Neuron (in vitro differentiated cells): ENCODE results near the gene DDAH1.

Experiments
- H2AFZ ChIP-seq: one replicate; pipeline ENCODE4 v1.6.1; 2013; ENCODE audit warnings: low read depth, mild to moderate bottlenecking, inconsistent platforms, low read length, moderate library complexity
- H3K27me3 ChIP-seq: one replicate; pipeline ENCODE4 v1.6.1; 2013; ENCODE audit warnings: low read length; ENCODE audit not compliant: insufficient read depth
- H3K36me3 ChIP-seq: one replicate; pipeline ENCODE4 v1.6.1; 2013; ENCODE audit warnings: low read length; ENCODE audit not compliant: insufficient read depth
- H3K4me1 ChIP-seq: one replicate; pipeline ENCODE4 v1.6.1; 2013; ENCODE audit warnings: low read length; ENCODE audit not compliant: insufficient read depth
- H3K4me3 ChIP-seq: 2 replicates; pipeline ENCODE4 v1.5.1; 2013; ENCODE audit warnings: mild to moderate bottlenecking, low read length, moderate library complexity
- H3K9me3 ChIP-seq: one replicate; pipeline ENCODE4 v1.6.1; 2013; ENCODE audit warnings: low read length

The DDAH1 gene

DNA sequence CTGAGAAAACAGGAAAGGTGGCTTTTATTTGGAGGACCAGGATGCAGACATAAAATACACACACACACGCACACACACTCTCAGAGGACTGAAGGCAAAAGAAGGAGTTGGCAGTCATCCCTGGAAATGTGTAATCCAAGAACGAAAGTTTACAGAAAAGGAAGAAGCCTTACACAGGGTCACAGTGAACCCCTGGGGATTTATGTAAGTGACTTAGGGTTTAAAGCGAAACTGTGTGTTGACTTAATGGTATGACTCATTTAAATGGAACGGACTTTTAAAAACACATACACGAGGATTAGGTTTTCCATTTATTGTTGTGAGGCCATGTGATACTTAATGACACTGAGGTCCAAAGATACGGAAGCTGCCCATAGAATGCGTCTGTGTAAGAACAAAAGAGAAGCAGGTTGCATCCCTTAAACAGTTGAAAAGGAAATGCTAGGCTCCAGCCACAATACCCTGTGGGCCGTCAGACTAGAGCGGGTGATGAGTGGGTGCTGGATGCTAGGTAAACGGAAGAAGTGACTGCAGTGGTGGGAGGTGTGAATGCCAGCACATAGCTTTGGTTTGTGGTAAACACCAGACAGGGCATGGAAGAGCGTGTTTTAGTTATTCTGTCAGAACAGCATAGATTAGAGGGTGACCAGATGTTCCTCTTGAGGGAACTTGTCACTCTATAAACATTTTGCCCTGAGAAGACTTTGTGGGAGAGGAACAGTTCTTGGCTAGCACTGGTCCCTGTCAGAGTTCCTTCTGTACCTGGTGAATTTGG, 166.9 kb downstream of the DDAH1 start:
- Histone ChIP-seq H3K27me3 (no peaks in the 10 kb centered on the region), H3K4me1 (no peaks in the 10 kb centered on the region), H3K4me3 (no peak overlapping the region), H3K9me3 (no peaks in the 10 kb centered on the region), H3K36me3 (no peaks in the 10 kb centered on the region), H2AFZ (no peak overlapping the region)

GRCh38 chr1:85297538-85297854, 167.5 kb downstream of the DDAH1 start:
- no peaks in the 10 kb centered on the region for H3K27me3 ChIP-seq
- H3K4me3 ChIP-seq: no peak overlapping the region
- no peak overlapping the region for H2AFZ ChIP-seq
- H3K9me3 ChIP-seq: no peaks in the 10 kb centered on the region
- H3K4me1 ChIP-seq: no peaks in the 10 kb centered on the region
- no peaks in the 10 kb centered on the region for H3K36me3 ChIP-seq

DNA sequence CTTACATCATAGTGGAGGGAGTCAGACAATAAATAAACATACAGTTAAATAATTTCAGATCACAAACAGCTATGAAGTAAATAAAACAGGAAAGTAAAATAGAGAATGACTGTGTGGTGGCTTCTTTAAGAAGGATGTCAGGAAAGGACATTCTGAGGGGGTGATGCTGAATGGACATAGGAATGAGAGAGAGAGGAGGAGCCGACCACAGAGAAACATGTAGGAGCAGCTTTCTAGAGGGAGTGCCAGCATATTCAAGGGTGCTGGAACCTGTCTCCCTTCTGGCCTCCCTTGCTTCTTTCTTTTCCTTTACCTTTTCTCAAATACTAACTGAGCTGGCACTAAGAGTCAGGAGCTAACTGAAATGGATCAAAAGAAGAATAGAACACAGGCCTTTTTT, 168.0 kb downstream of the DDAH1 start:
- Histone ChIP-seq H2AFZ (no peak overlapping the region), H3K9me3 (no peaks in the 10 kb centered on the region), H3K36me3 (no peaks in the 10 kb centered on the region), H3K4me1 (no peaks in the 10 kb centered on the region), H3K4me3 (no peak overlapping the region), H3K27me3 (no peaks in the 10 kb centered on the region)

DNA sequence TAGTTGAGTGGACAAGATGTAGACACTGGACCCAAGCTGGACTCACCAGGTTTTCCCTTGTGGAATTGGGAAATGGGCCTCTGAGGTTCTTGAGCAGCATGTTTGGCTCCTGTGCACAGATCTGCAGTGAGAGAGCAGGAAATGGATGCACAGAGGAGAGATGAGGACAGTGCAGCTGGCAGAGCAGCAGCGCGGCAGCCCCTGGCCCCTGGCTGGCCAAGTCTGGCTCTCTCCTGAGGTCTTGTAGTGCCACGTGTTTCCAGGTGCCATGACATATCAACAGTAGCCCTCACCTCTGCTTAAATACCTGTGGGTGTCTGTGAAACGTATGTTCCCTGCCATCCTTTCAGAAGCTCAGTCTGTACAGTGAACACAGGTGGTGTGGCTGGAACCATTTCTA, 169.3 kb downstream of the DDAH1 start:
- Histone ChIP-seq H3K36me3 (no peaks in the 10 kb centered on the region), H3K27me3 (no peaks in the 10 kb centered on the region), H2AFZ (no peak overlapping the region), H3K4me3 (no peak overlapping the region), H3K4me1 (no peaks in the 10 kb centered on the region), H3K9me3 (no peaks in the 10 kb centered on the region)

DNA sequence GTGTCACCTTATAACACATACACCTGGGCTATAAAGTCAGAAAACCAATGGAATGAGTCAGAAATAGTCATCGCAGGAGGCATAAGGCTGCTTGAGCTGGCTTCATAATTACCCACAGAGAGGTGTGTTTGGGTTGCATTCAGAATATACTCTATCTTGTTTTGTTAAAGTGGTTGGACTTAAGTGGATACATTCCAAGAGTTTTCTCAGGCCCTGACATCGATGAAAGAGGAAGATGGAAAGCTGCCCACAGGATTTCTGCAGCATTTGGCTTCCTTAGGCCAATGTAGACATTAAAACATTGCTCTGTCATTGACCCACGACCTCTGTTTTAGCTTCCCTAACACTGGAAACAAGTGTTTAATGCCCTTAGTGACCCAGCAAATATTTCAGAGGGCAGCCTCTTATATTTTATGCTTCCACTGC, 169.9 kb downstream of the DDAH1 start:
- Histone ChIP-seq H3K4me1 (no peaks in the 10 kb centered on the region), H3K4me3 (no peak overlapping the region), H3K9me3 (no peaks in the 10 kb centered on the region), H3K36me3 (no peaks in the 10 kb centered on the region), H2AFZ (no peak overlapping the region), H3K27me3 (no peaks in the 10 kb centered on the region)

DNA sequence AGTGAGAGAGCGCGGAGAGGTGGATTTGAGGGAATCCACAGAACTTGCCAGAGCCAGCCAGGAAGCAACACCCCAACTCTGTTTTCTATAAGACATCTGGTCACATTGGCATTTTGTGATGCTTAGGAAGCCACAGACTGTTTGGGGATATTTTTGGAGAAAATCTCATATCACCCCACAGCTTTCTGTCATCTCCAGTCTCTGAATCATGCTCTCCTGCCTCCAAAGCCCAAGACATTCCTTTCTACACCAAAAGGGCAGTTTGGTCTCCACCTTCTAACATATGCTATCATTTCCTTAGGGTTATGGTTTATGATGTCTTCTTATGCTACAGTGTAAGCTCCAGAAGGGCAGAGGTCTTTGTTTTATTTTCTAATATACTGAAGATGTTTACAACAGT, 174.1 kb downstream of the DDAH1 start:
- Histone ChIP-seq H2AFZ (no peak overlapping the region), H3K9me3 (no peaks in the 10 kb centered on the region), H3K36me3 (no peaks in the 10 kb centered on the region), H3K4me1 (no peaks in the 10 kb centered on the region), H3K27me3 (no peaks in the 10 kb centered on the region), H3K4me3 (no peak overlapping the region)

- no peaks in the 10 kb centered on the region for H3K36me3 ChIP-seq
- H3K4me3 ChIP-seq: no peak overlapping the region
- H3K4me1 ChIP-seq: no peaks in the 10 kb centered on the region
- no peaks in the 10 kb centered on the region for H3K27me3 ChIP-seq
- no peak overlapping the region for H2AFZ ChIP-seq
- no peaks in the 10 kb centered on the region for H3K9me3 ChIP-seq
These were observed 175.1 kb downstream of the DDAH1 start for GRCh38 chr1:85289848-85290335.

DNA sequence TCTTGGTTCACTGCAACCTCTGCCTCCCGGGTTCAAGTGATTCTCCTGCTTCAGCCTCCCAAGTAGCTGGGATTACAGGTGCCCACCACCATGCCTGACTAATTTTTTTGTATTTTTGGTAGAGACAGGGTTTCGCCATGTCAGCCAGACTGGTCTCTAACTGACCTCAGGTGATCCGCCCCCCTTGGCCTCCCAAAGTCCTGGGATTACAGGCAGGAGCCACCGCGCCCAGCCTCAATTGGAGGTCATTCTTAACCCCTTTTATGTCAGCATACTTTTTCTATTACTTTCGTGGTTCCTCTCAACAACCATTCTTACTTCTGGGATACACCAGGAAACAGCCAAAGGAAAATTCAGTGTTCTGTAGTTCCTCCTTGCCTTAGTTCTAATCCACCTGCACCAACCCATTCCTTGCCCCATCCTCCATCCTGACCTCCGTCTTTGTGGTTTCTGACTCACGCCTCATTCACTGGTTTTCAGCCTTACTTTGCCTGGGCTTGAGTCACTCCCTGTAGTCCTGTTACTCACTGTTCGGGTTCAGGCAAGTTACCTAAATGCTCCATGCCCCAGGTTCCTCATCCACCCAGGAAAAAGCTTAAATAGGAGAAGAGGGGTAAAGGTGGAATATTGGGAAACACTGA, 175.6 kb downstream of the DDAH1 start:
- Histone ChIP-seq H3K9me3 (peaks cover 2% of the 10 kb centered on the region), H3K4me3 (no peak overlapping the region), H3K27me3 (no peaks in the 10 kb centered on the region), H3K36me3 (no peaks in the 10 kb centered on the region), H3K4me1 (no peaks in the 10 kb centered on the region), H2AFZ (no peak overlapping the region)

- no peaks in the 10 kb centered on the region for H3K27me3 ChIP-seq
- H3K36me3 ChIP-seq: no peaks in the 10 kb centered on the region
- H3K9me3 ChIP-seq: peaks cover 2% of the 10 kb centered on the region
- H3K4me1 ChIP-seq: no peaks in the 10 kb centered on the region
- no peak overlapping the region for H2AFZ ChIP-seq
- H3K4me3 ChIP-seq: no peak overlapping the region
These were observed 180.8 kb downstream of the DDAH1 start for GRCh38 chr1:85284202-85284601.

- Histone ChIP-seq H2AFZ (no peak overlapping the region), H3K36me3 (no peaks in the 10 kb centered on the region)
These were observed 181.3 kb downstream of the DDAH1 start for GRCh38 chr1:85283475-85284199.

DNA sequence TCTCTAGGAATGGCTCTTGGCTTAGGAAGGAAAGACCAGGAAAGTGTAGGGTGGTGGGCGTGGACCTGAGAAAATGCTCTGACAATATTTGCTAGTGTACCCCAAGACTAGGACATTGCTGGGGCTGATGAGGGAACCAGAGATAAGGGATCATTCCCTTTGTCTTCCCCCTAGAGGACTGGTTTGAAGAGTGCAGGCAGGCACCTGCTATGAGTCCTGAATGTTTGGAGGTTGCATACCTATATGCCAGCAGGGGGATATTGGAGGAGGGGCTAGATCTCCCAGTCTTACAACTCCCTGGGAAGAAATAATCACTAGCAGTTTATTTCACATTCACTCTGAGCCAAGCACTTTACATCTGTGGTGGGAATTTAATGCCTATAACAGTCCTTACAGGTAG, 182.5 kb downstream of the DDAH1 start:
- Histone ChIP-seq H3K27me3 (no peaks in the 10 kb centered on the region), H3K36me3 (no peaks in the 10 kb centered on the region)

More at GRCh38 chr1:85283475-85284199, 181.3 kb downstream of the DDAH1 start:
- Histone ChIP-seq H3K4me1 (no peaks in the 10 kb centered on the region), H3K9me3 (peaks cover 2% of the 10 kb centered on the region), H3K4me3 (no peak overlapping the region), H3K27me3 (no peaks in the 10 kb centered on the region)

GRCh38 chr1:85280636-85281035, 184.3 kb downstream of the DDAH1 start:
- H3K4me1 ChIP-seq: peaks cover 2% of the 10 kb centered on the region

More for the DNA sequence above, 182.5 kb downstream of the DDAH1 start:
- Histone ChIP-seq H3K9me3 (peaks cover 2% of the 10 kb centered on the region), H3K4me3 (no peak overlapping the region), H3K4me1 (no peaks in the 10 kb centered on the region), H2AFZ (no peak overlapping the region)

GRCh38 chr1:85279458-85280080, 185.4 kb downstream of the DDAH1 start:
- H2AFZ ChIP-seq: no peak overlapping the region
- H3K4me3 ChIP-seq: no peak overlapping the region

More at GRCh38 chr1:85280636-85281035, 184.3 kb downstream of the DDAH1 start:
- H3K27me3 ChIP-seq: no peaks in the 10 kb centered on the region
- H3K9me3 ChIP-seq: peaks cover 2% of the 10 kb centered on the region
- H2AFZ ChIP-seq: no peak overlapping the region
- H3K4me3 ChIP-seq: no peak overlapping the region
- no peaks in the 10 kb centered on the region for H3K36me3 ChIP-seq

More at GRCh38 chr1:85279458-85280080, 185.4 kb downstream of the DDAH1 start:
- no peaks in the 10 kb centered on the region for H3K27me3 ChIP-seq
- H3K9me3 ChIP-seq: peaks cover 2% of the 10 kb centered on the region
- H3K36me3 ChIP-seq: no peaks in the 10 kb centered on the region
- H3K4me1 ChIP-seq: peaks cover 11% of the 10 kb centered on the region
